ENCODE measurements around the gene MED10. TPM values are rescaled to one million over a fixed set of nuclear protein-coding genes. Genes with fewer than 3 reads are reported as not detected.

Gene MED10
- total RNA-seq, 3 donors from 2014 or later (not counting 1 experiment from before 2014, with no cell fraction given): 64.4 to 68.5 (median 64.5) TPM

GRCh38 chr5:6322163-6322713 is 56.1 kb downstream of the MED10 start:
- H3K27me3 ChIP-seq (ENCODE audit: control insufficient read depth, insufficient read depth, low read length): no peaks in the 10 kb centered on the region
- 96% methylated on average over 21 of the region's 21 CpGs for WGBS (ENCODE audit: insufficient coverage)
- ATAC-seq (no peak), DNase-seq (no peak)
- Mint-ChIP-seq H3K4me3 (no peak overlapping the region), H3K27me3 (ENCODE audit: low read depth in 2 of 2) (no peaks in the 10 kb centered on the region), H3K36me3 (no peaks in the 10 kb centered on the region), H3K4me1 (no peaks in the 10 kb centered on the region), H3K27ac (no peak overlapping the region), H3K9me3 (peaks cover 0 to 2% of the 10 kb centered on the region in 2 donors)
- H3K4me3 ChIP-seq (ENCODE audit: low read length): no peak overlapping the region
- H3K9me3 ChIP-seq (ENCODE audit: control insufficient read depth, insufficient read depth, low read length): peaks cover 4% of the 10 kb centered on the region
- no peaks in the 10 kb centered on the region for H3K4me1 ChIP-seq (ENCODE audit: control insufficient read depth, insufficient read depth, low read length)
- no peaks in the 10 kb centered on the region for H3K36me3 ChIP-seq (ENCODE audit: control insufficient read depth, insufficient read depth, low read length)
- TF ChIP-seq CTCF (IDR thresholded peaks at IDR 0.05): no peak
- H3K27ac ChIP-seq (ENCODE audit: low read length): no peak overlapping the region
- intact Hi-C loops (cut with micrococcal nuclease): no loop called here

Other genes with a start within 250 kb of the MED10 start
- not detected for gene UBE2QL1, start 70.3 kb upstream of the MED10 start, total RNA-seq

All from natural killer cell (primary cell).